ENCODE data around the gene NUDT16L1. TPM values are rescaled to one million over a fixed set of nuclear protein-coding genes. Genes with fewer than 3 reads are reported as not detected.

Gene NUDT16L1
- total and polyA plus RNA-seq, 2 of the 13 experiments (the other 11 are each of a cell fraction or from before 2014, with no cell fraction given): 28.0 to 40.5 TPM

DNA sequence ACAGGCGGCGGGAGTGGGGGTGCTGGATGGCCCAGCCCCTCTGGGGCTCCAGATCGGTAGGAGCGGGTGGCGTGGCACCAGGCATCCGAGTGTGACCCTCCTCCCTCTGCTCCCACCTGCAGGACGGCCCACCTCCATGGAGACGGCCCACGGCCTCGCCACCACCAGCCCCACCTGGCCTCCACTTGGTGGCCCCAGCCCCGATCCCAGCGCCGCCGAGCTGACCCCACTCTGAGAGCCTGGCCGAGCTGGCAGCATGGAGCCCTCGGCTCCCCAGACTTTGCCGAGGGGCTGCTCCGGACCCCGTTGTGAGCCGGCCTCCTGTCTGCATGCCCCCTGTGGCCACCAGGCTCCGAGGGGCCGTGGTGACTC lies 4.7 kb upstream of the NUDT16L1 start:
- no peak overlapping the region for H2AFZ ChIP-seq (ENCODE audit: low read length)
- H3K4me1 ChIP-seq (ENCODE audit: insufficient read depth, low read length): peaks cover 14% of the 10 kb centered on the region
- no peaks in the 10 kb centered on the region for H3K9me3 ChIP-seq (ENCODE audit: low read length)
- no peaks in the 10 kb centered on the region for H3K27me3 ChIP-seq (ENCODE audit: control insufficient read depth in 1 of 2, insufficient read depth in 2 of 2, low read length in 2 of 2)
- WGBS (ENCODE audit: low lambda C conversion rate): 98% methylated on average over 13 of the region's 22 CpGs
- ATAC-seq (no peak), FAIRE-seq (no peak), DNase-seq (ENCODE audit: low spot score) (no peak)
- no TSS peak for BruUV-seq (replicated peaks)
- ChIA-PET POLR2A (no interaction called here), CTCF (ENCODE audit: low intra/inter-chr PET ratio, low total read pairs) (no interaction called here)
- TF ChIP-seq SPEN (CRISPR knock-in tag; IDR thresholded peaks at IDR 0.05; ENCODE audit: low read depth) (no peak), REXO4 (CRISPR knock-in tag; IDR thresholded peaks at IDR 0.05; ENCODE audit: borderline replicate concordance) (no peak), AKAP8 (CRISPR knock-in tag; IDR thresholded peaks at IDR 0.05) (no peak), EZH2 (conservative IDR thresholded peaks at IDR 0.05; ENCODE audit: low read depth, low read length) (no peak), HCFC1 (IDR thresholded peaks at IDR 0.05; ENCODE audit: low read depth, low read length) (no peak), MBNL3 (CRISPR knock-in tag; conservative IDR thresholded peaks at IDR 0.05) (no peak), FOXM1 (CRISPR knock-in tag; IDR thresholded peaks at IDR 0.05) (no peak), MAF1 (CRISPR knock-in tag; IDR thresholded peaks at IDR 0.05; ENCODE audit: borderline replicate concordance) (no peak)
- TF ChIP-seq, protein P1, sequence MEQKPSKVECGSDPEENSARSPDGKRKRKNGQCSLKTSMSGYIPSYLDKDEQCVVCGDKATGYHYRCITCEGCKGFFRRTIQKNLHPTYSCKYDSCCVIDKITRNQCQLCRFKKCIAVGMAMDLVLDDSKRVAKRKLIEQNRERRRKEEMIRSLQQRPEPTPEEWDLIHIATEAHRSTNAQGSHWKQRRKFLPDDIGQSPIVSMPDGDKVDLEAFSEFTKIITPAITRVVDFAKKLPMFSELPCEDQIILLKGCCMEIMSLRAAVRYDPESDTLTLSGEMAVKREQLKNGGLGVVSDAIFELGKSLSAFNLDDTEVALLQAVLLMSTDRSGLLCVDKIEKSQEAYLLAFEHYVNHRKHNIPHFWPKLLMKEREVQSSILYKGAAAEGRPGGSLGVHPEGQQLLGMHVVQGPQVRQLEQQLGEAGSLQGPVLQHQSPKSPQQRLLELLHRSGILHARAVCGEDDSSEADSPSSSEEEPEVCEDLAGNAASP (CRISPR knock-in tag; IDR thresholded peaks at IDR 0.05; ENCODE audit: borderline replicate concordance): no peak
- TF ChIP-seq, protein P2, sequence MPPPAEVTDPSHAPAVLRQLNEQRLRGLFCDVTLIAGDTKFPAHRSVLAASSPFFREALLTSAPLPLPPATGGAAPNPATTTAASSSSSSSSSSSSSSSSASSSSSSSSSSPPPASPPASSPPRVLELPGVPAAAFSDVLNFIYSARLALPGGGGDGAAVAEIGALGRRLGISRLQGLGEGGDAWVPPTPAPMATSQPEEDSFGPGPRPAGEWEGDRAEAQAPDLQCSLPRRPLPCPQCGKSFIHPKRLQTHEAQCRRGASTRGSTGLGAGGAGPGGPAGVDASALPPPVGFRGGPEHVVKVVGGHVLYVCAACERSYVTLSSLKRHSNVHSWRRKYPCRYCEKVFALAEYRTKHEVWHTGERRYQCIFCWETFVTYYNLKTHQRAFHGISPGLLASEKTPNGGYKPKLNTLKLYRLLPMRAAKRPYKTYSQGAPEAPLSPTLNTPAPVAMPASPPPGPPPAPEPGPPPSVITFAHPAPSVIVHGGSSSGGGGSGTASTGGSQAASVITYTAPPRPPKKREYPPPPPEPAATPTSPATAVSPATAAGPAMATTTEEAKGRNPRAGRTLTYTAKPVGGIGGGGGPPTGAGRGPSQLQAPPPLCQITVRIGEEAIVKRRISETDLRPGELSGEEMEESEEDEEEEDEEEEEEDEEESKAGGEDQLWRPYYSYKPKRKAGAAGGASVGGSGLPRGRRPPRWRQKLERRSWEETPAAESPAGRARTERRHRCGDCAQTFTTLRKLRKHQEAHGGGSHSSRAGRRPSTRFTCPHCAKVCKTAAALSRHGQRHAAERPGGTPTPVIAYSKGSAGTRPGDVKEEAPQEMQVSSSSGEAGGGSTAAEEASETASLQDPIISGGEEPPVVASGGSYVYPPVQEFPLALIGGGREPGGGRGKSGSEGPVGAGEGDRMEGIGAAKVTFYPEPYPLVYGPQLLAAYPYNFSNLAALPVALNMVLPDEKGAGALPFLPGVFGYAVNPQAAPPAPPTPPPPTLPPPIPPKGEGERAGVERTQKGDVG (CRISPR knock-in tag; IDR thresholded peaks at IDR 0.05; ENCODE audit: borderline replicate concordance): no peak
- TF ChIP-seq, protein P3, sequence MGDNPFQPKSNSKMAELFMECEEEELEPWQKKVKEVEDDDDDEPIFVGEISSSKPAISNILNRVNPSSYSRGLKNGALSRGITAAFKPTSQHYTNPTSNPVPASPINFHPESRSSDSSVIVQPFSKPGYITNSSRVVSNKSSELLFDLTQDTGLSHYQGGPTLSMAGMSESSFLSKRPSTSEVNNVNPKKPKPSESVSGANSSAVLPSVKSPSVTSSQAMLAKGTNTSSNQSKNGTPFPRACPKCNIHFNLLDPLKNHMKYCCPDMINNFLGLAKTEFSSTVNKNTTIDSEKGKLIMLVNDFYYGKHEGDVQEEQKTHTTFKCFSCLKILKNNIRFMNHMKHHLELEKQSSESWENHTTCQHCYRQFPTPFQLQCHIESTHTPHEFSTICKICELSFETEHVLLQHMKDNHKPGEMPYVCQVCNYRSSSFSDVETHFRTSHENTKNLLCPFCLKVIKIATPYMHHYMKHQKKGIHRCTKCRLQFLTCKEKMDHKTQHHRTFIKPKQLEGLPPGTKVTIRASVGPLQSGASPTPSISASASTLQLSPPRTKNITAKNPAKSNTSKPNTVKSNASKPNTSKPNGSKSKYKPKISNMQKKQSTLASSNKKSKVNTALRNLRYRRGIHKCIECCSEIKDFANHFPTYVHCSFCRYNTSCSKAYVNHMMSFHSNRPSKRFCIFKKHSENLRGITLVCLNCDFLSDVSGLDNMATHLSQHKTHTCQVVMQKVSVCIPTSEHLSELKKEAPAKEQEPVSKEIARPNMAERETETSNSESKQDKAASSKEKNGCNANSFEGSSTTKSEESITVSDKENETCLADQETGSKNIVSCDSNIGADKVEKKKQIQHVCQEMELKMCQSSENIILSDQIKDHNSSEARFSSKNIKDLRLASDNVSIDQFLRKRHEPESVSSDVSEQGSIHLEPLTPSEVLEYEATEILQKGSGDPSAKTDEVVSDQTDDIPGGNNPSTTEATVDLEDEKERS (CRISPR knock-in tag; IDR thresholded peaks at IDR 0.05): no peak
- H3K4me2 ChIP-seq (ENCODE audit: low read depth, low read length): no peak overlapping the region
- in situ Hi-C loops (cut with HindIII; ENCODE audit: extremely low pct_ligation_motif_present, low pct_unique_long_range_greater_than_20kb) (no loop called here), intact Hi-C loops (cut with micrococcal nuclease; ENCODE audit: unreplicated experiment) (no loop called here)
- H3K4me3 ChIP-seq (replicated peaks in 1 of 3; ENCODE audit: insufficient read depth in 1 of 3, low read depth in 2 of 3, low read length in 3 of 3): no peak overlapping the region
- no peaks in the 10 kb centered on the region for H3K79me2 ChIP-seq (ENCODE audit: insufficient read depth, low read length)
- no peak overlapping the region for H3K27ac ChIP-seq (ENCODE audit: extremely low read length, insufficient read depth, low read length)
- H4K20me1 ChIP-seq (ENCODE audit: insufficient read depth, low read length): no peaks in the 10 kb centered on the region
- H3K9ac ChIP-seq (ENCODE audit: insufficient read depth, low read depth, low read length): no peak overlapping the region
- H3K36me3 ChIP-seq (replicated peaks in 1 of 2; ENCODE audit: control insufficient read depth in 1 of 2, insufficient read depth in 2 of 2, low read length in 2 of 2): peaks cover 20 to 30% of the 10 kb centered on the region in 2 experiments; a peak in 4 of 5 replicates

Data from HepG2 (cell line).